Measurements from ENCODE around the gene CDK5. TPM values are rescaled to one million over a fixed set of nuclear protein-coding genes. Genes with fewer than 3 reads are reported as not detected.

The CDK5 gene
- total and polyA plus RNA-seq, 9 of the 15 experiments (the other 6 are each of a cell fraction or from before 2014, with no cell fraction given), result 3.2 to 38.0 (median 27.5) TPM

DNA sequence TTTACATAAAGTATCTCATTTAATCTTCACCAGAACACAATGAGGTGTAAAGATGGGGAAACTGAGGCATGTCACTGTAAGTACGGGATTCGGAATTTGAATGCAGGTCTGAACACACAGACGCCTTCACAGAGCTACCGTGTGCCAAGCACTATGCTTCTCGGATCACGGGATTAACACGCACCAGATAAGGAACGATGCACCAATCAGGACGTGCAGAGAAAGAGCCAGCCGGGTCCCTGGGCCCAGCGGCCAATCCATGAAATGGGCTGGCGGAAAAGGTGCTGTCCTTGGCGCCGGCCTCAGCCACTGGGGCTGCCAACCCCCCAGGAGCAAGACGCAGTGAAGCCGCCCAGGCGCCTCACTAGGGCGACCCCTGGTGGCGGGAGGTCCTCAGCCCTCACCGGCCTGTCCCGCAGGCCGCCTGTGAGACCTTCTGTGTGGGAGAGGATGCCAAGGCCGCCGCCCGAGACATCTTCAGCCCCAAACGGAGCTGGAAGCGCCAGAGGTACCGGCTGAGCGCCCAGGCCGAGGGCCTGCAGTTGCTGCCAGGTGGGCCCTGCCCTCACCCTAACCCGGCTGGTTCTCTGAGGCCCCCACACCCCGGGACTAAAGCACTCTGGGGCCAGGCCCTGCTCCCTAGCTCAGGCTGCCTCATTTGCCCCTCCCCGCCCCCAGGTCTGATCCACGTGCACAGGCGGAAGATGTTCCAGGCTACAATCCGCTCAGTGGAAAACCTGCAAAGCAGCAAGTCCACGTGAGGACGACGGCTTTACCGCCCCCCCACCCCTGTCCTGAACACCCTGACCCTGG, 49.0 kb downstream of the CDK5 start (continued):
- TF ChIP-seq ZNF140 (CRISPR knock-in tag; IDR thresholded peaks at IDR 0.05) (no peak), TAF15 (IDR thresholded peaks at IDR 0.05; ENCODE audit: low read depth, low read length) (no peak), RBM34 (IDR thresholded peaks at IDR 0.05; ENCODE audit: borderline replicate concordance, insufficient read depth, low read length) (no peak), ZFP36 (IDR thresholded peaks at IDR 0.05; ENCODE audit: low read depth, low read length, partially characterized antibody) (no peak), PYGO2 (tag; IDR thresholded peaks at IDR 0.05) (no peak), POLR3G (IDR thresholded peaks at IDR 0.05; ENCODE audit: extremely low read depth, insufficient read length, insufficient replicate concordance) (no peak), ZNF561 (CRISPR knock-in tag; conservative IDR thresholded peaks at IDR 0.05) (no peak), RNF2 (IDR thresholded peaks at IDR 0.05) (peak; percentile 84), GABPB1 (CRISPR knock-in tag; IDR thresholded peaks at IDR 0.05) (peak; percentile 86), TBP (optimal IDR thresholded peaks at IDR 0.05; ENCODE audit: low read depth, low read length) (peak; percentile 81), ZNF316 (IDR thresholded peaks at IDR 0.05) (peak; percentile 35), TAF1 (IDR thresholded peaks at IDR 0.05; ENCODE audit: control insufficient read depth, extremely low read depth, insufficient read depth, low read length, severe bottlenecking) (peak; percentile 75), ZNF778 (CRISPR knock-in tag; IDR thresholded peaks at IDR 0.05) (no peak), NFRKB (IDR thresholded peaks at IDR 0.05; ENCODE audit: low read depth) (peak; percentile 89), U2AF1 (optimal IDR thresholded peaks at IDR 0.05; ENCODE audit: low read depth, low read length) (no peak), ZNF584 (CRISPR knock-in tag; IDR thresholded peaks at IDR 0.05; ENCODE audit: low read depth) (peak; percentile 14; the same call in 1 of the 2 replicates), MYC (IDR thresholded peaks at IDR 0.05; ENCODE audit: low read depth, low read length) (peak; percentile 87), MYC (CRISPR knock-in tag; IDR thresholded peaks at IDR 0.05; ENCODE audit: borderline replicate concordance, low read depth) (peak; percentile 90)
- TF ChIP-seq, protein P1, sequence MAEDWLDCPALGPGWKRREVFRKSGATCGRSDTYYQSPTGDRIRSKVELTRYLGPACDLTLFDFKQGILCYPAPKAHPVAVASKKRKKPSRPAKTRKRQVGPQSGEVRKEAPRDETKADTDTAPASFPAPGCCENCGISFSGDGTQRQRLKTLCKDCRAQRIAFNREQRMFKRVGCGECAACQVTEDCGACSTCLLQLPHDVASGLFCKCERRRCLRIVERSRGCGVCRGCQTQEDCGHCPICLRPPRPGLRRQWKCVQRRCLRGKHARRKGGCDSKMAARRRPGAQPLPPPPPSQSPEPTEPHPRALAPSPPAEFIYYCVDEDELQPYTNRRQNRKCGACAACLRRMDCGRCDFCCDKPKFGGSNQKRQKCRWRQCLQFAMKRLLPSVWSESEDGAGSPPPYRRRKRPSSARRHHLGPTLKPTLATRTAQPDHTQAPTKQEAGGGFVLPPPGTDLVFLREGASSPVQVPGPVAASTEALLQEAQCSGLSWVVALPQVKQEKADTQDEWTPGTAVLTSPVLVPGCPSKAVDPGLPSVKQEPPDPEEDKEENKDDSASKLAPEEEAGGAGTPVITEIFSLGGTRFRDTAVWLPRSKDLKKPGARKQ (CRISPR knock-in tag; IDR thresholded peaks at IDR 0.05), result no peak
- TF ChIP-seq, protein P2, sequence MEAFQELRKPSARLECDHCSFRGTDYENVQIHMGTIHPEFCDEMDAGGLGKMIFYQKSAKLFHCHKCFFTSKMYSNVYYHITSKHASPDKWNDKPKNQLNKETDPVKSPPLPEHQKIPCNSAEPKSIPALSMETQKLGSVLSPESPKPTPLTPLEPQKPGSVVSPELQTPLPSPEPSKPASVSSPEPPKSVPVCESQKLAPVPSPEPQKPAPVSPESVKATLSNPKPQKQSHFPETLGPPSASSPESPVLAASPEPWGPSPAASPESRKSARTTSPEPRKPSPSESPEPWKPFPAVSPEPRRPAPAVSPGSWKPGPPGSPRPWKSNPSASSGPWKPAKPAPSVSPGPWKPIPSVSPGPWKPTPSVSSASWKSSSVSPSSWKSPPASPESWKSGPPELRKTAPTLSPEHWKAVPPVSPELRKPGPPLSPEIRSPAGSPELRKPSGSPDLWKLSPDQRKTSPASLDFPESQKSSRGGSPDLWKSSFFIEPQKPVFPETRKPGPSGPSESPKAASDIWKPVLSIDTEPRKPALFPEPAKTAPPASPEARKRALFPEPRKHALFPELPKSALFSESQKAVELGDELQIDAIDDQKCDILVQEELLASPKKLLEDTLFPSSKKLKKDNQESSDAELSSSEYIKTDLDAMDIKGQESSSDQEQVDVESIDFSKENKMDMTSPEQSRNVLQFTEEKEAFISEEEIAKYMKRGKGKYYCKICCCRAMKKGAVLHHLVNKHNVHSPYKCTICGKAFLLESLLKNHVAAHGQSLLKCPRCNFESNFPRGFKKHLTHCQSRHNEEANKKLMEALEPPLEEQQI (IDR thresholded peaks at IDR 0.05), result no peak; the same call in 1 of the 2 replicates
- TF ChIP-seq, protein P3, sequence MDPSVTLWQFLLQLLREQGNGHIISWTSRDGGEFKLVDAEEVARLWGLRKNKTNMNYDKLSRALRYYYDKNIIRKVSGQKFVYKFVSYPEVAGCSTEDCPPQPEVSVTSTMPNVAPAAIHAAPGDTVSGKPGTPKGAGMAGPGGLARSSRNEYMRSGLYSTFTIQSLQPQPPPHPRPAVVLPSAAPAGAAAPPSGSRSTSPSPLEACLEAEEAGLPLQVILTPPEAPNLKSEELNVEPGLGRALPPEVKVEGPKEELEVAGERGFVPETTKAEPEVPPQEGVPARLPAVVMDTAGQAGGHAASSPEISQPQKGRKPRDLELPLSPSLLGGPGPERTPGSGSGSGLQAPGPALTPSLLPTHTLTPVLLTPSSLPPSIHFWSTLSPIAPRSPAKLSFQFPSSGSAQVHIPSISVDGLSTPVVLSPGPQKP (CRISPR knock-in tag; IDR thresholded peaks at IDR 0.05), result no peak
- TF ChIP-seq, protein P4, sequence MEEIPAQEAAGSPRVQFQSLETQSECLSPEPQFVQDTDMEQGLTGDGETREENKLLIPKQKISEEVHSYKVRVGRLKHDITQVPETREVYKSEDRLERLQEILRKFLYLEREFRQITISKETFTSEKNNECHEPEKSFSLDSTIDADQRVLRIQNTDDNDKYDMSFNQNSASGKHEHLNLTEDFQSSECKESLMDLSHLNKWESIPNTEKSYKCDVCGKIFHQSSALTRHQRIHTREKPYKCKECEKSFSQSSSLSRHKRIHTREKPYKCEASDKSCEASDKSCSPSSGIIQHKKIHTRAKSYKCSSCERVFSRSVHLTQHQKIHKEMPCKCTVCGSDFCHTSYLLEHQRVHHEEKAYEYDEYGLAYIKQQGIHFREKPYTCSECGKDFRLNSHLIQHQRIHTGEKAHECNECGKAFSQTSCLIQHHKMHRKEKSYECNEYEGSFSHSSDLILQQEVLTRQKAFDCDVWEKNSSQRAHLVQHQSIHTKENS (CRISPR knock-in tag; IDR thresholded peaks at IDR 0.05), result no peak

Measured in K562 (cell line).